Pons (tissue), 1 donor: ENCODE results near the gene ZNF486.
"Not testable (repeated sequence)": the region's sequence is repeated elsewhere in the genome, so short reads cannot be mapped to it uniquely, and the experiment has no call there.

Experiments used
- DNase-seq: peaks from one replicate; pipeline ENCODE4 v3.0.0-alpha.2; 2016; ENCODE audit warnings: low spot score

The ZNF486 gene

GRCh38 chr19:20233105-20233504 lies 66.1 kb downstream of the ZNF486 start:
- DNase-seq: no peak

DNA sequence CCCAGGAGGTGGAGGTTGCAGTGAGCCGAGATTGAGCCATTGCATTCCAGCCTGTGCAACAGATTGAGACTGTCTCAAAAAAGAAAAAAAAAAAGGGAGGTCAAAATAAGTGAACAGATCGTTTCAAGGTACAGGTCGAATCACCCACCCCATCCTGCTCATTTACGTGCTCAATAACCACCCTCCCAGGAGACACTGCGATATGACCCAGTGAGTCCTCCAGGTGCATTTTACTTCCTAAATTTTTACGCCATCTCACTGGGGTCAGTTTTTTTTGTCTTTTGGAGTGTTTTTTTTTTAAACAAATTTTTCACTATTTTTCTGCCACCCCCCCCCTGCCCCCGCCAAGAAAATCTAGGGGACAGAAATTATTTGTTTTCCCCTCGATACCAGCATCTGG lies 68.1 kb downstream of the ZNF486 start:
- DNase-seq: no peak

DNA sequence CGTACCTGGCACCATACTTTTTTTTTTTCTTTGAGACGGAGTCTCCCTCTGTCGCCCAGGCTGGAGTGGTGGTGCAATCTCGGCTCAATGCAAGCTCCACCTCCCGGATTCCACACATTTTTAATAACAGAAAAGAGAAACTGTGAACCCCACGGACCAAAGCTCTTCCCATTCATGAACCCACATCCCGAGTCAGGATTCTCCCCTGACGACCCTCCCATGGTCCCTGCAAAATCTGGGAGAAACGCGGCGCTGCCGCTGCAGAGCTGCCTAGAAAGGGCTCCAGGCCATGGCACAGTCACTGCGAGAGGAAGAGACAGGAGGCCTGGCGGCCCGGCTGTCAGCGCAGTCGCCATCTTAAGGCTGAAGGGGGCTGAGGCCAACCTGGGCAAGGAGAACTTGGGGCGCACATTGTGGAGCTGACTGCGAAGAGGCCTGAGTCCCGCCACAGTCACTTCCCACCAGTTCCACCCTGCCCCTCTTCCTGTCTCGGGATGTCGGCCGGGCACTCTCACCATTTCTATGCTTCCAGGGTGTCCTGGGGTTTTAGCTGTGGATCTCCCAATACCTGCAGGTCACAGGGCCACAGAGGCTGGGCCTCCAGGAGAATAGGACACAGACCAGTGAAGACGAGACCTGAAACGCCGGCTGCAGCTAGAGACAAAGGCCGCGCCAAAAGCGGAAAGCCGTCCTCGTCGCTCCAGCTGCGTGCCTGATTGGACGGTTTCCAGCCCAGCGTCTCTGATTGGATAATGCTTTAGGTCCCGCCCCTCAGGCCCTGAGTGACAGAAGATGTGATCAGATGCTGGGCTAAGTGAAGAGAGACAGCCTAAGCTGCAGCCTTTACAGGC lies 71.0 kb downstream of the ZNF486 start:
- peak; percentile 95 for DNase-seq

DNA sequence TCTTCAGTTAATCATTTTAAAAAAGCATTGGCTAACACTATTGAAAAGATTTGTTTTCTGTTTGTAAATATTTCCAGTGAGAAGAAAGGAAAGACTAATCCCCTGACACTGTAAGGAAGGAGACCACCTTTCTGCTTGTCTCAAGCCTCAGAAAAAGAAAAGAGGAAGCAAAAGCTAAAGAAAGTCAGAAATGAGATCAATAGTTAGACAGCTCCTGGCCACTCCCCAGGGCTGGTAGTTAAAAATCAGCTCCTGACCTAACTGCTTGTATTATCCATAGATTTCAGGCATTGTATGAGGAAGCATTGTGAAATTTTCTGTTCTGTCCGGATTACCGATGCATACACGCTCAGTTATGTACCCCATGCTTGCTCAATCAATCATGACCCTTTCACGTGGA lies 76.6 kb downstream of the ZNF486 start:
- no peak for DNase-seq

- DNase-seq: no peak
Observed at GRCh38 chr19:20244356-20244755, 77.3 kb downstream of the ZNF486 start.

GRCh38 chr19:20245309-20245708 lies 78.3 kb downstream of the ZNF486 start:
- DNase-seq: no peak

DNA sequence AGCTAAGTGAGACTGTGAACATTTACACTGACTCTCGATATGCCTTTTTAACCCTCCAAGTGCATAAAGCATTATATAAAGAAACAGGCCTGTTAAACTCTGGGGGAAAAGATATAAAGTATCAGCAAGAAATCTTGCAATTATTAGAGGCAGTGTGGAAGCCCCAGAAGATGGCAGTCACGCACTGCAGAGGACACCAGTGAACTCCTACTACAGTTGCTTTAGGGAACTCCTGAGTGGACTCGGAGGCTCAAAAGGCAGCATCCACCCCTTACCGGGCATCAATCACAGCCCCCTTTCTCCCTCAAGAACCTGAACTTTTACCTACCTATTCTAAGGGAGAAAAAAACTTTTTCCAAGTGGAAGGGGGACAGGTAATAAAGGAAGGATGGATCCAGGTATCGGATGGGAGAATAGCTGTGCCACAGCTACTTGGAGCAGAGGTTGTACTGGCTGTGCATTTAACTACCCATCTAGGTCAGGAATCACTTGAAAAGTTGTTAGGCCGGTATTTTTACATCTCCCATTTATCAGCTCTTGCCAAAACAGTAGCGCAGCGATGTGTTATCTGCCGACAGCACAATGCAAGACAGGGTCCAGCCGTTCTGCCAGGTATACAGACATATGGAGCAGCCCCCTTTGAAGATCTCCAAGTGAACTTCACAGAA lies 80.1 kb downstream of the ZNF486 start:
- peak; percentile 73 for DNase-seq

DNA sequence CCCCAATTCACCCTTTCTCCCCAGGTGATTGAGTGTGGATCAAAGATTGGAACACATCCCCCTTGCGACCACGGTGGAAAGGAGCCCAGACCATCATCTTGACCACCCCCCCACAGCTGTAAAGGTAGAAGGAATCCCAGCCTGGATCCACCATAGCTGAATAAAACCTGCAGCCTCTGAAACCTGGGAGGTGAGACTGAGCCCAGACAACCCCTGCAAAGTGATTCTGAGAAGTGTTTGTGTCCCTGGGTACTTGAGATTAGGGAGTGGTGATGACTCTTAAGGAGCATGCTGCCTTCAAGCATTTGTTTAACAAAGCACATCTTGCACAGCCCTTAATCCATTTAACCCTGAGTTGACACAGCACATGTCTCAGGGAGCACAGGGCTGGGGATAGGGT lies 81.2 kb downstream of the ZNF486 start:
- not testable (repeated sequence) for DNase-seq
